C4-2B (cell line): ENCODE data around the gene COL4A2.

Experiments used
- H3K27ac ChIP-seq: fragments of 450-650 bp; 2 replicates; pipeline ENCODE4 v1.5.1; 2017
- ZFX ChIP-seq: fragments of 450-650 bp; IDR thresholded peaks from 2 replicates; pipeline ENCODE4 v1.6.1; 2017
- TF ChIP-seq, protein P1 (sequence below): fragments of 450-650 bp; conservative IDR thresholded peaks from 2 replicates; pipeline ENCODE4 v1.5.1; 2017; ENCODE audit warnings: mild to moderate bottlenecking

The COL4A2 gene

DNA sequence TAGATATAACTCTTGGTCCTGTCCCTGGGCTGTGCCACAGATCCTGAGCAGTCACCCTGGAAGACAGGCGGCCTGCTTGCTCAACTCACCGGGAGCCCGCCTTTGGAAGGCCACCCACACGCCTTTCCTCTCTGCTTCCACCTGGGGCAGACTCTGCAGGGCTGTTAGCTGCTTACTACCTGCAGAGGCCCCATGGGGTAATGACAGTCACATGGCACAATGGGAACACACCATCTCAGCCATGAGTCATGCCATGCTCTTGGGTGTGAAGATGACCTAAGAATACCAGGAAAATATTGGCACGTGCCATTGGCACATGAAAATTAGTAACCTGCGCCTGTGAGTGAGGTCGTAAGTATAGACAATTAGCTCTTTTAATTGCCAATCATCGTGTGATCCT, 108.6 kb downstream of the COL4A2 start:
- H3K27ac ChIP-seq: no peak overlapping the region
- TF ChIP-seq, protein P1, sequence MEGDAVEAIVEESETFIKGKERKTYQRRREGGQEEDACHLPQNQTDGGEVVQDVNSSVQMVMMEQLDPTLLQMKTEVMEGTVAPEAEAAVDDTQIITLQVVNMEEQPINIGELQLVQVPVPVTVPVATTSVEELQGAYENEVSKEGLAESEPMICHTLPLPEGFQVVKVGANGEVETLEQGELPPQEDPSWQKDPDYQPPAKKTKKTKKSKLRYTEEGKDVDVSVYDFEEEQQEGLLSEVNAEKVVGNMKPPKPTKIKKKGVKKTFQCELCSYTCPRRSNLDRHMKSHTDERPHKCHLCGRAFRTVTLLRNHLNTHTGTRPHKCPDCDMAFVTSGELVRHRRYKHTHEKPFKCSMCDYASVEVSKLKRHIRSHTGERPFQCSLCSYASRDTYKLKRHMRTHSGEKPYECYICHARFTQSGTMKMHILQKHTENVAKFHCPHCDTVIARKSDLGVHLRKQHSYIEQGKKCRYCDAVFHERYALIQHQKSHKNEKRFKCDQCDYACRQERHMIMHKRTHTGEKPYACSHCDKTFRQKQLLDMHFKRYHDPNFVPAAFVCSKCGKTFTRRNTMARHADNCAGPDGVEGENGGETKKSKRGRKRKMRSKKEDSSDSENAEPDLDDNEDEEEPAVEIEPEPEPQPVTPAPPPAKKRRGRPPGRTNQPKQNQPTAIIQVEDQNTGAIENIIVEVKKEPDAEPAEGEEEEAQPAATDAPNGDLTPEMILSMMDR: no peak; the same call in 1 of the 2 replicates
- no peak for TF ChIP-seq ZFX

DNA sequence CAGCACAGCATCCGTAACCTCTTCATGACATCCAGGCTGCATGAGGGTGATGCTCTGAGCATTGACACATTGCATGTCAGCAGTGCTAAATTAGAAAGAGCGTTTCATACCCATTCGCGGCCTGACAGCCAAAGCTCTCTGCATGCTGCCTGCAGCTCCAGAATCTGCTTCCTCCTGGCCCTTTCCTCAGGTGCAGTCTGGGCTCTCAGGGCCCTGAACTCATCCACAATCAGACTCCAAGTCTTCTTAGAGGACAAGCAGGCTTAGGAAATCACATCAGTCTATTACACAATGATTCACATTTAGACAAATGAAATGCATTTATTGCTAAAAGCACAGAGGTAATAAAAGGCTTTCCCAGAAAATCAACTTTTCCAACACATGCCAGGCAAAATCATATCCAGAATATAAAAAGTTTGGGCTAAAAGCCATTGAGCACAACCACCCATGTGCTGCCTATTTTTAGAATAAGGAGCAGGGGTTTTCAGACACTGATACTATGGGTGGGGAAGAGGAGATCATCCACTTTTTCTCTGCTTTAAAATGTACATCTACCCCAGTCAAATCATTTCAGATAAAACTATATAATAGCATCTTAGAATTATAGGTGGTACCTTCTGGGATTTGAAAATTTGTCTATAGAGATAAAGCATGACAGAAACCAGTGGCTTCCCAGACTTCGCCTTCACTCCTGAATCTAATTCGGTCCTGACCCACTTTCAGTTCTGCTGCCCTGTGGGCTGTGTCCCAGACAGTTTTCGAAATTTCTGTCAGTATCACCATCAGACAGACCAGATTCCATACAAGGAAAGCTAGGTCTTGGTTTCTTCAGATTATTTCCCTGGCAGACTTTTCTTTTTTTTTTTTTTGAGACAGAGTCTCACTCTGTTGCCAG, 109.3 kb downstream of the COL4A2 start:
- TF ChIP-seq, protein P1: no peak
- TF ChIP-seq ZFX: no peak
- H3K27ac ChIP-seq: no peak overlapping the region

DNA sequence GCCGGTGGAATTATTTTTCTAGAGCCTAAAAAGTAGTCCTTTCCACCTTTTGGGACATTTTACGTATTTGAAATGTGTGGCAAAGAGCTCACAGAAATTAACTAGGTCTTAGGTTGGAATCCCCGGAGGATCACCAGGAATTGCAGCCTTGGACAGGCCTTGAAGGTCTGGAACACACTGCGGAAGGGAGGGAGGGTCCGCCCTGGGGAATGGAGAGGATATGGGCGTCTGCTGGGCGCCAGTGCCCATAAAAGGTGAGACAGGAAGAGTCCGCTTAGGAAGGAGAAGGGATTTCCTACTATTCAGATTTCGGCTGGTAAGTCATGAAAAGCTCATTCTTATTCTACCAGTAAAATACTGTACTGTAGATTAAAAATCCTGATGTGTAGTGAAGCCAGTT, 111.9 kb downstream of the COL4A2 start:
- no peak for TF ChIP-seq ZFX
- TF ChIP-seq, protein P1: no peak
- no peak overlapping the region for H3K27ac ChIP-seq

DNA sequence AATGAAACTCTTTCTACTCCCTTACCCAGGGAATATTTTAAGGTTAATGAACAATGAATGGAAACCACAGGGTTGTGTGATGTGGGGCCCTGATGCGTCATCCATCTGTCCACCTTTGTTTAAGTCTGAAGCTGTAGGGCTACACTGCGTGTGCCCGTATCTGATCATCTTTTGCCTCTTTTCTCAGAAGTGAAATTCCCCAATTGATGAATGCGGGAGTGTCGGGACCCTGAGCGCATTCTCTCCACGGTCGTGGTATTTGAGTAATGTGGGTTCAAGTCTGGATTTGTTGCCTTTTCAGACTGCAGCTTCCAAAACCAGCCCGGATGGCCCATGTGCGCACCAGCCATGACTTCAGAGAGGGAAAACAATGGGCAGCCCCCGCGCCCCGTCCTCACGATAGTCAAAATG, 112.3 kb downstream of the COL4A2 start:
- TF ChIP-seq ZFX: no peak
- TF ChIP-seq, protein P1: no peak
- no peak overlapping the region for H3K27ac ChIP-seq

DNA sequence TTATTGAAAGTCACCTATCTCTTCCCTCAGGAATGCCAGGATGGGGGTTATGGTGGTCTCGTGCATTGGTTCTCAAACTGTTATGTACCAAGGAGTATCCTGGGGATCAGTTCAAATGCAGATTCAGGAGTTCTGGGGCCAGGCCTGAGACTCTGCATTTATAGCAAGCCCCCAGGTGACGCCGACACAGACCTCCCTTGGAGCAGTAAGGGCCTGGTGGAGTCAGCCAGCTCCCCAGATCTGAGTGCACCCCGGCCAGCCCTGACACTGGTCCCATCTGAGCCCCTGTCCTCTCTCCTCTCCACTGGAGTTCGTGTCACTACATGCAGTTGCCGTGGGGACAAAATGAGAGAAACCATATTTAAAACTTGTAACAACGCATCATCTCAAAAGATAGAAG, 112.9 kb downstream of the COL4A2 start:
- no peak for TF ChIP-seq ZFX
- TF ChIP-seq, protein P1: no peak
- no peak overlapping the region for H3K27ac ChIP-seq

DNA sequence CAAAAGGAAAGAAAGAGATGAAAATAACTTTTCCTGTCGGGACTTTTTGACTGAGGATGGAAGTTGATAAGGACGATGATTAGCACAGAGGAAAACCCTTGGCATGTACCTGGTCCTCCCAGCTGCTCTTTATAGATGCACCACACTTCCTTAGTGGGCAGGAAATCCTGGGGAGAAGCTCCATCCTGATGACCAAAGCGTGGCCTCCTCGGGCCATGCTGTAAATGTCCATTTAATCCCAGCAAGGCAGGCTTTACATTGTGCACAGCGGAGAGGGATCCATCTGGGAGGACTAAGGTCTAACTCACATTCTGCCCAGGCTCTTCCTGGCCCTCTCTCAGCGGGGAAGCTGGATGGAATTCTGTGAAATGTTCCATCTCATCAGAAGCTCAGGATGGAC, 113.5 kb downstream of the COL4A2 start:
- TF ChIP-seq, protein P1: no peak
- TF ChIP-seq ZFX: no peak
- H3K27ac ChIP-seq: no peak overlapping the region

DNA sequence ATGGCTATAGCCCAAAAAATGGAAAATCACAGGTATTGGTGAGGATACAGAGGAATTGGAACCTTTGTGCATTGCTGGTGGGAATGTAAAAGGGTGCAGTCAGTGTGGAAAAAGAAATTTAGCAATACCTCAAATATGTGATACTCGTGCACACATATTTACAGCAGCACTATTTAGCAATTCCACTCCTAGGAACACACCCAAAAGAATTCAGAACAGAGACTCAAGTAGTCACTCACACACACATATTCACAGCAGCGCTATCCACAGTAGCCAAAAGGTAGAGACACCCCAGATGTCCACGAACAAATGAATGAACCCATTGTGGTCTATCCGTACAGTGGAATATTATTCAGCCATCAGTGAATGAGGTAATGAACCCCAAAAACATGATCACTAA, 114.0 kb downstream of the COL4A2 start:
- no peak overlapping the region for H3K27ac ChIP-seq
- TF ChIP-seq, protein P1: no peak
- no peak for TF ChIP-seq ZFX
